ENCODE results near the gene DRAP1. TPM values are rescaled to one million over a fixed set of nuclear protein-coding genes. Genes with fewer than 3 reads are reported as not detected.

Gene DRAP1
- total and polyA plus RNA-seq, 2 experiments from 2014 or later = 121 to 294 TPM

- TF ChIP-seq POLR2AphosphoS5 (IDR thresholded peaks at IDR 0.05; ENCODE audit: low read depth) (peak; percentile 41; the same call in 1 of the 2 replicates), EZH2phosphoT487 (IDR thresholded peaks at IDR 0.05; ENCODE audit: unreplicated experiment) (no peak), JUNB (IDR thresholded peaks at IDR 0.05; ENCODE audit: unreplicated experiment) (no peak)
- Mint-ChIP-seq H3K36me3 (ENCODE audit: low read depth) (peaks cover 20% of the 10 kb centered on the region), H3K4me1 (peaks cover 6% of the 10 kb centered on the region), H3K4me3 (peak within 1 kb of the TSS; percentile 87), H3K27me3 (ENCODE audit: insufficient read depth, low read depth, poor library complexity) (peaks cover 20% of the 10 kb centered on the region), H3K27ac (peak within 1 kb of the TSS; percentile 83), H3K9me3 (no peaks in the 10 kb centered on the region)
- H3K9me2 ChIP-seq (ENCODE audit: insufficient read depth) = no peaks in the 10 kb centered on the region
- H3K27me3 ChIP-seq (ENCODE audit: insufficient read depth) = no peaks in the 10 kb centered on the region
- peak within 1 kb of the TSS; percentile 95 for H3K4me2 ChIP-seq
- H3K27ac ChIP-seq (ENCODE audit: low read depth) = no peak within 1 kb of the TSS
- H3F3A ChIP-seq (replicated peaks; ENCODE audit: low read depth) = 0 out of 2 replicates have a peak, but pooled peaks cover 6% of the 10 kb centered on the region
- ATAC-seq (peak; percentile 25), DNase-seq (ENCODE audit: low spot score) (peak; percentile 56)
- peak within 1 kb of the TSS; percentile 98 for H3K4me3 ChIP-seq
- no peaks in the 10 kb centered on the region; the same call in 1 of the 2 replicates for H3K36me3 ChIP-seq (ENCODE audit: insufficient read depth)
- no peaks in the 10 kb centered on the region for H4K20me1 ChIP-seq (replicated peaks; ENCODE audit: insufficient read depth)
- H3K79me2 ChIP-seq (replicated peaks; ENCODE audit: insufficient read depth) = peaks cover 7% of the 10 kb centered on the region
- peaks cover 5% of the 10 kb centered on the region; the same call in 1 of the 2 replicates for H3K4me1 ChIP-seq (ENCODE audit: insufficient read depth)
- H2AFZ ChIP-seq = peak within 1 kb of the TSS; percentile 78
Measured at GRCh38 chr11:65918211-65919140, 750 bp upstream of the DRAP1 start, which contains the start of gene C11orf68. Gene C11orf68, minus strand, starts transcription at chr11:65919062. Its CDS starts 31 bp downstream, at chr11:65919031.

- peaks cover 6% of the 10 kb centered on the region for H3K4me1 Mint-ChIP-seq
- H3K9me2 ChIP-seq (ENCODE audit: insufficient read depth) = no peaks in the 10 kb centered on the region
- H3K4me3 ChIP-seq = peak overlapping the region; percentile 87
- H3K9me3 Mint-ChIP-seq = no peaks in the 10 kb centered on the region
- DNase-seq (ENCODE audit: low spot score) (peak; percentile 66), ATAC-seq (peak; percentile 43)
- H2AFZ ChIP-seq = peak overlapping the region; percentile 78; the same call in 1 of the 2 replicates
- peaks cover 15% of the 10 kb centered on the region for H3K27me3 Mint-ChIP-seq (ENCODE audit: insufficient read depth, low read depth, poor library complexity)
- no peaks in the 10 kb centered on the region for H4K20me1 ChIP-seq (replicated peaks; ENCODE audit: insufficient read depth)
- H3K4me2 ChIP-seq = peak overlapping the region; percentile 95
- 0 out of 2 replicates have a peak, but pooled peaks cover 6% of the 10 kb centered on the region for H3F3A ChIP-seq (replicated peaks; ENCODE audit: low read depth)
- H3K27ac ChIP-seq (ENCODE audit: low read depth) = no peak overlapping the region
- H3K79me2 ChIP-seq (replicated peaks; ENCODE audit: insufficient read depth) = peaks cover 7% of the 10 kb centered on the region
- peaks cover 21% of the 10 kb centered on the region for H3K36me3 Mint-ChIP-seq (ENCODE audit: low read depth)
- peak overlapping the region; percentile 87 for H3K4me3 Mint-ChIP-seq
- no peak overlapping the region for H3K27ac Mint-ChIP-seq
- H3K27me3 ChIP-seq (ENCODE audit: insufficient read depth) = no peaks in the 10 kb centered on the region
- H3K36me3 ChIP-seq (ENCODE audit: insufficient read depth) = no peaks in the 10 kb centered on the region; the same call in 1 of the 2 replicates
- H3K4me1 ChIP-seq (ENCODE audit: insufficient read depth) = peaks cover 5% of the 10 kb centered on the region; the same call in 1 of the 2 replicates
- TF ChIP-seq REST (IDR thresholded peaks at IDR 0.05; ENCODE audit: unreplicated experiment) (no peak), JUNB (IDR thresholded peaks at IDR 0.05; ENCODE audit: unreplicated experiment) (no peak), ETS1 (IDR thresholded peaks at IDR 0.05) (no peak), NANOG (IDR thresholded peaks at IDR 0.05; ENCODE audit: borderline replicate concordance) (no peak), STAT1 (IDR thresholded peaks at IDR 0.05; ENCODE audit: unreplicated experiment) (no peak), ZNF114 (CRISPR knock-in tag; IDR thresholded peaks at IDR 0.05) (no peak), EZH2 (IDR thresholded peaks at IDR 0.05; ENCODE audit: low read depth, unreplicated experiment) (no peak), ZNF331 (CRISPR knock-in tag; IDR thresholded peaks at IDR 0.05; ENCODE audit: low read depth) (no peak), EZH2phosphoT487 (IDR thresholded peaks at IDR 0.05; ENCODE audit: unreplicated experiment) (no peak), POLR2AphosphoS5 (IDR thresholded peaks at IDR 0.05; ENCODE audit: low read depth) (no peak; the same call in 1 of the 2 replicates)
Measured at GRCh38 chr11:65919573-65920371, 546 bp downstream of the DRAP1 start.
